ENCODE measurements around the gene CDH7.

CDH7 gene

GRCh38 chr18:65919018-65919417 is 168.2 kb downstream of the CDH7 start:
- Mint-ChIP-seq H3K27me3 (no peaks in the 10 kb centered on the region), H3K9me3 (no peaks in the 10 kb centered on the region), H3K36me3 (ENCODE audit: low read depth) (no peaks in the 10 kb centered on the region), H3K27ac (no peak overlapping the region), H3K4me3 (no peak overlapping the region), H3K4me1 (ENCODE audit: low read depth) (no peaks in the 10 kb centered on the region)
- no peak for DNase-seq

DNA sequence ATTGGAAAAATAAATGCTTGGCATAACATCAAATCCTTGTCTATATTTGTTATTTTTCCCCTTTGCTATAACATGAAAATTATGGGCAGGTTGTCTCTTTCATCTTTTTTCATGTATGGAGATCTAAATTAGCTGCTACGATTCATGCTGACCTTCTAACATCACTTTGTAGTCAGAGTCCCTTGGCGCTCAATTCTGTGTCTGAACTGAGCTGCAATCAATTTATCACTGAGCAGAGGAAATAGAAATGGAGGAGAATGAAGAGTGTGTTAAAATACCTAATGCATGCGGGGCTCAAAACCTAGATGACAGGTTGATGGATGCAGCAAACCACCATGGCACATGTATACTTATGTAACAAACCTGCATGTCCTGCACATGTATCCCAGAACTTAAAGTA is 168.9 kb downstream of the CDH7 start:
- H3K9me3 Mint-ChIP-seq: no peaks in the 10 kb centered on the region
- H3K4me3 Mint-ChIP-seq: no peak overlapping the region
- no peaks in the 10 kb centered on the region for H3K36me3 Mint-ChIP-seq (ENCODE audit: low read depth)
- DNase-seq: no peak
- no peaks in the 10 kb centered on the region for H3K4me1 Mint-ChIP-seq (ENCODE audit: low read depth)
- H3K27me3 Mint-ChIP-seq: no peaks in the 10 kb centered on the region
- no peak overlapping the region for H3K27ac Mint-ChIP-seq

GRCh38 chr18:65922103-65922502 is 171.3 kb downstream of the CDH7 start:
- no peak for DNase-seq
- Mint-ChIP-seq H3K4me3 (no peak overlapping the region), H3K4me1 (ENCODE audit: low read depth) (no peaks in the 10 kb centered on the region), H3K27ac (no peak overlapping the region), H3K36me3 (ENCODE audit: low read depth) (no peaks in the 10 kb centered on the region), H3K9me3 (no peaks in the 10 kb centered on the region), H3K27me3 (no peaks in the 10 kb centered on the region)

- H3K36me3 Mint-ChIP-seq (ENCODE audit: low read depth): no peaks in the 10 kb centered on the region
- no peaks in the 10 kb centered on the region for H3K27me3 Mint-ChIP-seq
- H3K4me1 Mint-ChIP-seq (ENCODE audit: low read depth): no peaks in the 10 kb centered on the region
- no peaks in the 10 kb centered on the region for H3K9me3 Mint-ChIP-seq
- no peak for DNase-seq
- no peak overlapping the region for H3K4me3 Mint-ChIP-seq
- no peak overlapping the region for H3K27ac Mint-ChIP-seq
These were observed 174.1 kb downstream of the CDH7 start for GRCh38 chr18:65924904-65925303.

- Mint-ChIP-seq H3K9me3 (peaks cover 10% of the 10 kb centered on the region), H3K4me1 (ENCODE audit: low read depth) (no peaks in the 10 kb centered on the region), H3K36me3 (ENCODE audit: low read depth) (no peaks in the 10 kb centered on the region), H3K27ac (no peak overlapping the region), H3K27me3 (no peaks in the 10 kb centered on the region), H3K4me3 (no peak overlapping the region)
- DNase-seq: no peak
These were observed 184.1 kb downstream of the CDH7 start for GRCh38 chr18:65934874-65935273.

DNA sequence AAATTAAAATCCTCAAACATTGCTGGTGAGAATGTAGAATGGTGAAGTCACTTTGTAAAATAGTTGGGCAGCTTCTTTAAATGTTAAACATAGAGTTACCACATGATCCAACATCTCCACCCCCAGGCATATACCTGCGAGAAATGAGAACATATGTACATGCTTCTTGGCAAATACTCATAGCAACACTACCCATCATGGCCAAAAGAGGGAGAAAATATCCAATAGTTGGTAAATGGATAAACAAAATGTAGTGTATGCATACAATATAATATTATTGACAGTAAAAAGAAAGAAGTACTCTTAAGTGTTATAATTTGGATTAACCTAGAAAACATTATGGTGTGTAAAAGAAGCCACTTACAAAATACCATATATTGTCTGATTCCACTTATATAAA is 185.9 kb downstream of the CDH7 start:
- H3K27me3 Mint-ChIP-seq: no peaks in the 10 kb centered on the region
- H3K36me3 Mint-ChIP-seq (ENCODE audit: low read depth): no peaks in the 10 kb centered on the region
- peaks cover 12% of the 10 kb centered on the region for H3K9me3 Mint-ChIP-seq
- H3K27ac Mint-ChIP-seq: no peak overlapping the region
- H3K4me1 Mint-ChIP-seq (ENCODE audit: low read depth): no peaks in the 10 kb centered on the region
- DNase-seq: no peak
- no peak overlapping the region for H3K4me3 Mint-ChIP-seq

DNA sequence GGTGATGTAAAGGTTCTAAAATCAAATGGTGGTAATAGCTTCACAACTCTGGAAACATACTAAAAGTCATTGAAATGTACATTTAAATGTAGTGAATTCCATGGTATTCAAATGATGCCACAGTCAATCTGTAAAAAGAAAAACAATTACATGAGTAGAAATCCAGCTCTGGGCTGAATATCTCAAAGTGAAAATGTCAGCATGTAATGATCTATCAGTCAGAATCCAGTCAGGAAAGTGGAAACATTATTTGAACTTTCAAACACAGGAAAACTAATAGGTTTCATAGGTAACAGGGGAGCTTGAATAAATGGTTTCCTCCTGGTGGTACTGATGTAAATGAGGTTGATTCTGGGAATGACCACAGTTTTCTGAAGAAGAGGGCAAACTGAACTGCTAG is 186.4 kb downstream of the CDH7 start:
- peaks cover 10% of the 10 kb centered on the region for H3K9me3 Mint-ChIP-seq
- H3K27ac Mint-ChIP-seq: no peak overlapping the region
- DNase-seq: no peak
- no peak overlapping the region for H3K4me3 Mint-ChIP-seq
- no peaks in the 10 kb centered on the region for H3K36me3 Mint-ChIP-seq (ENCODE audit: low read depth)
- H3K27me3 Mint-ChIP-seq: no peaks in the 10 kb centered on the region
- H3K4me1 Mint-ChIP-seq (ENCODE audit: low read depth): no peaks in the 10 kb centered on the region

DNA sequence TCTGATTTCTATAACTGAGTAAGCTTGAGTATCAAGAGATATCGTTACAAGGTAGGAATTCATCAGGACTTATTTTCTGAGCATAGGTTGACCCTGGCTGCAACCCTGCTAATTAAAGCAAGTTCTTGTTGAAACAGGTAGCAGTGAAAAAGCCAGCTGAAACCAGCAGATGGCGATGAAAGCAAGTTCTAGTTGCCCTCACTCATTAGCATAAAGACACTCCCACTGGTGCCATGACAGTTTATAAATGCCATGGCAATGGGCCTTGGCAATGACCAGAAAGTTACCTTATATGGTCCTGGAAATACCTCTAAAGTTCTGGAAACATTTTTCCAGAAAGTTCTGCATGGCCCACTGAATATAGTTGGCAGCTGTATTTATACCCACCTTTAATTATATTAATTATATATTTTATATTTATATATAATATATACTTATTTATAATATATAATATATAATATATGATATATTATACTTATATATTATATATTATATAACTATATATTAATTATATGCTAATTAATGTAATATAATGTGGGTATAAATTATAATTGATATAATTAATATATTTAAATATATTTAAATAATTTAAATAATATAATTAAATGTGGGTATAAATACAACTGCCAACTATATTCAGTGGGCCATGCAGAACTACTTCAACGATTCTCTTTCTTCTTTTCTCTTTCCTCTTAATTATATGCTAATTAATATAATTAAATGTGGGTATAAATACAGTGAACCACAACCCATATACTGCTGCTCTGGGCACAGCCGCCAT is 188.0 kb downstream of the CDH7 start:
- Mint-ChIP-seq H3K4me1 (ENCODE audit: low read depth) (no peaks in the 10 kb centered on the region), H3K36me3 (ENCODE audit: low read depth) (no peaks in the 10 kb centered on the region), H3K27me3 (no peaks in the 10 kb centered on the region), H3K9me3 (peaks cover 6% of the 10 kb centered on the region), H3K27ac (no peak overlapping the region), H3K4me3 (no peak overlapping the region)
- DNase-seq: no peak
